Brain microvascular endothelial cell (primary cell): ENCODE measurements around the gene ATP1B2.
A peak's percentile ranks its signal among the peaks of the same experiment; 100 is the strongest.

ENCODE experiments used
- DNase-seq: peaks from one replicate; pipeline ENCODE4 v3.0.0-alpha.2; 2020
- H3K27ac ChIP-seq: fragments of 250-450 bp; sonication (Bioruptor Pico); 2 replicates; pipeline ENCODE4 v1.5.1; 2020; ENCODE audit warnings: mild to moderate bottlenecking, moderate library complexity
- H3K27me3 ChIP-seq: fragments of 250-450 bp; sonication (Bioruptor Pico); replicated peaks from 2 replicates; pipeline ENCODE4 v1.5.1; 2020; ENCODE audit warnings: mild to moderate bottlenecking
- H3K36me3 ChIP-seq: fragments of 250-450 bp; sonication (Bioruptor Pico); replicated peaks from 2 replicates; pipeline ENCODE4 v1.5.1; 2020; ENCODE audit warnings: mild to moderate bottlenecking
- H3K4me3 ChIP-seq: 2 replicates; pipeline ENCODE4 v1.5.1; 2011; ENCODE audit warnings: low read depth, mild to moderate bottlenecking, control low read depth, low read length, moderate library complexity
- CTCF ChIP-seq: IDR thresholded peaks from 2 replicates; pipeline ENCODE4 v1.5.1; 2011; ENCODE audit warnings: low read depth, mild to moderate bottlenecking, moderate library complexity, low read length, control low read depth, inconsistent platforms; ENCODE audit errors: missing control alignments
- in situ Hi-C: cut with HindIII; loops from 2 replicates; pipeline ENCODE4 v1.10.0; 2017; ENCODE audit warnings: low sequenced_read_pairs, low pct_ligation_motif_present

The ATP1B2 gene

DNA sequence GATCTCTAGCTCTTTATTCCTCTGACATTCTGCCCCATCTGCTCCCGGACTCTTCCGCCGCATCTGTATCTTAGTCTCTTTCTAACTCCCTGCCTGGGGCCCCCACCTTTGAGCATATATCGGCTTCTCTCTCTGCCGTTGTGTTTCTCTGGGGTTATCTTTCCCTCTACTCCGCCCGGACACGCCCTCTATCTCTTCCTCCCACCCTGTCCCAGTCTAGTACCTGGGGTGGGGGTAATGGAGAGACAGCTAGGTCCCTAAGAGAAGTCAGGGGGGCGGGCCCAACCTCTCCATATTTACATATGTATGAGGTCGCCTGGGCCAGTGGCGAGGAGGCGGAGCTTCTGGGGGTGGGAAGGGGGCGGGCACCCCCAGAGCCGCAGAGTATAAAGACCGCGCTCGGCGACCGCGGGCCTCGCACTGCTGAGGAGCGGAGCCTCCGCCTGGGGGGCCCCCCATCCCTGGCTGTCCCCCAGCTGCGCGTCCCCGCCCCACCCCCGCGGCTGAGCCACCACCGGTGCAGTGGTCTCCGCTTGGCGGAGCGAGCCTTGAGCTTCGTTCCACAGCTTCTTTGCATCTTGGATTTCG, at the start of gene ATP1B2:
Gene ATP1B2, plus strand, starts transcription at position 418 of the 588 bp plus-strand sequence. CDS start 593 bp downstream, outside the sequence.
- in situ Hi-C loops: no loop called here
- H3K4me3 ChIP-seq: peak within 1 kb of the TSS; percentile 32
- H3K36me3 ChIP-seq: no peaks in the 10 kb centered on the region
- TF ChIP-seq CTCF: no peak
- peaks cover 28% of the 10 kb centered on the region for H3K27me3 ChIP-seq
- peak; percentile 16 for DNase-seq
- H3K27ac ChIP-seq: no peak within 1 kb of the TSS

DNA sequence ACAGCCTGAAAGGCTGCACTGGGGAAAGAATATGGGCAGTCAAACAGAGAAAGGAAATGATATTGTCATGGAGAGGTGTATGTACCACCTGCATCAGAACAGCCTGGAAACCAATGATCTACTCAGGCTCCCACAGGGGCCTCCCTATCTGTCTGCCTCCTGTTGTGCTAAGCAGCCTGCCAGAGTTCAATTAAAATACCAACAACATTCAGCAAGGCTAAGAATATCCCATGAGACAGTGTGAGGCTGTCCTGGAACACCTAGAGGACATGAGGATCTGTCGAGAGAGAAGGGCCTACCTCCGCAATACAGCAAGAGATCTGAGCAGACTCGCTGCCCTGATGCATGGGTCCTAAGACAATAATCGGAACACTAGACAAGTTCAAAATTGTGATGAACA, 44.4 kb upstream of the ATP1B2 start:
- H3K27ac ChIP-seq: no peak overlapping the region
- no peak for TF ChIP-seq CTCF
- no peaks in the 10 kb centered on the region for H3K27me3 ChIP-seq
- no peak for DNase-seq
- no peak overlapping the region for H3K4me3 ChIP-seq
- in situ Hi-C loops: no loop called here
- H3K36me3 ChIP-seq: peaks cover 30% of the 10 kb centered on the region

DNA sequence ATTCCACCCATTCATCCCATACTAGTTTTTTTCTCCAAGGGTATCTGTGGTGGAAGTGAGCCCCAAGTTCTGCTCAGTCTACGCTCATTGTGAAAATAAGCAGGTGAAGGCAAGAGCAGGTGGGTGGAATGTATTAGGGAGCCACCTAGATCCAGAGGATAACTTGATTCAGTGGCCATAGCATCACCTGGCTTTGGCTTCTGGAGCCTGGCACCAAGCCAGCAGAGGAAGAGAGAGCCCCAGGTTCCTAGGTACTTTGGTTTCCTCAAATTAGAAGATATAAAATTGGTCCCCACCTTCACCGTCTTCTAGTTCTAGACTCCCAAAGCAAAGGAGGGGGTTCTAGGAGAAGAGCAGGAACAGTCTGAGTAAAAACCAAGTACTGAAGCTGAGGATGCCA, 40.1 kb upstream of the ATP1B2 start:
- H3K36me3 ChIP-seq: peaks cover 3% of the 10 kb centered on the region
- H3K27me3 ChIP-seq: no peaks in the 10 kb centered on the region
- no peak overlapping the region for H3K27ac ChIP-seq
- no peak for TF ChIP-seq CTCF
- no peak for DNase-seq
- in situ Hi-C loops: no loop called here
- no peak overlapping the region for H3K4me3 ChIP-seq

- Histone ChIP-seq H3K36me3 (peaks cover 3% of the 10 kb centered on the region), H3K27me3 (no peaks in the 10 kb centered on the region), H3K27ac (peak overlapping the region; percentile 7), H3K4me3 (no peak overlapping the region)
- no peak for DNase-seq
- no peak for TF ChIP-seq CTCF
- in situ Hi-C loops: no loop called here
Measured at GRCh38 chr17:7611635-7612293, 39.0 kb upstream of the ATP1B2 start.

- H3K27ac ChIP-seq: peak overlapping the region; percentile 7
- in situ Hi-C loops: no loop called here
- peaks cover 3% of the 10 kb centered on the region for H3K36me3 ChIP-seq
- no peak overlapping the region for H3K4me3 ChIP-seq
- no peaks in the 10 kb centered on the region for H3K27me3 ChIP-seq
- DNase-seq: no peak
- TF ChIP-seq CTCF: no peak
Measured at GRCh38 chr17:7612294-7612640, 38.5 kb upstream of the ATP1B2 start.

- peak overlapping the region; percentile 87 for H3K4me3 ChIP-seq
- DNase-seq: peak; percentile 16
- H3K27ac ChIP-seq: peak overlapping the region; percentile 72
- in situ Hi-C loops: no loop called here
- peak; percentile 13 for TF ChIP-seq CTCF
- H3K36me3 ChIP-seq: peaks cover 3% of the 10 kb centered on the region
- H3K27me3 ChIP-seq: no peaks in the 10 kb centered on the region
Measured at GRCh38 chr17:7613769-7614424, 36.8 kb upstream of the ATP1B2 start.
